ENCODE measurements around the gene ZNF549.

GRCh38 chr19:57515255-57515654 is 11.9 kb upstream of the ZNF549 start:
- no peak for TF ChIP-seq CTCF (IDR thresholded peaks at IDR 0.05)
- no peak for TF ChIP-seq EP300 (IDR thresholded peaks at IDR 0.05)
- TF ChIP-seq POLR2A (IDR thresholded peaks at IDR 0.05; ENCODE audit: low read depth): no peak
